ENCODE results near the gene HUNK. TPM values are rescaled to one million over a fixed set of nuclear protein-coding genes. Genes with fewer than 3 reads are reported as not detected.

The HUNK gene
- total RNA-seq, 1 donor from 2014 or later = 1.9 TPM

- no peak for TF ChIP-seq CTCF (IDR thresholded peaks at IDR 0.05)
- Histone ChIP-seq H3K9me3 (no peaks in the 10 kb centered on the region), H3K27me3 (ENCODE audit: low read depth) (no peaks in the 10 kb centered on the region), H3K4me3 (no peak overlapping the region), H3K27ac (no peak overlapping the region), H3K4me1 (no peaks in the 10 kb centered on the region), H3K36me3 (no peaks in the 10 kb centered on the region)
- ATAC-seq (no peak), DNase-seq (no peak)
- intact Hi-C loops (cut with DNase I) = no loop called here
Observed at GRCh38 chr21:31924548-31924947, 51.7 kb downstream of the HUNK start.

GRCh38 chr21:31926498-31926897 lies 53.7 kb downstream of the HUNK start:
- H3K36me3 ChIP-seq = no peaks in the 10 kb centered on the region
- intact Hi-C loops (cut with DNase I) = no loop called here
- no peak for ATAC-seq

GRCh38 chr21:31927689-31928353 lies 55.0 kb downstream of the HUNK start:
- H3K36me3 ChIP-seq = no peaks in the 10 kb centered on the region
- H3K9me3 ChIP-seq = no peaks in the 10 kb centered on the region
- no peaks in the 10 kb centered on the region for H3K27me3 ChIP-seq (ENCODE audit: low read depth)
- H3K27ac ChIP-seq = no peak overlapping the region
- DNase-seq (no peak), ATAC-seq (no peak)
- intact Hi-C loops (cut with DNase I) = no loop called here
- no peaks in the 10 kb centered on the region for H3K4me1 ChIP-seq
- no peak for TF ChIP-seq CTCF (IDR thresholded peaks at IDR 0.05)
- H3K4me3 ChIP-seq = no peak overlapping the region

More at GRCh38 chr21:31926498-31926897, 53.7 kb downstream of the HUNK start:
- no peaks in the 10 kb centered on the region for H3K9me3 ChIP-seq
- H3K27me3 ChIP-seq (ENCODE audit: low read depth) = no peaks in the 10 kb centered on the region
- H3K4me3 ChIP-seq = no peak overlapping the region
- no peak overlapping the region for H3K27ac ChIP-seq
- DNase-seq = no peak
- TF ChIP-seq CTCF (IDR thresholded peaks at IDR 0.05) = no peak
- no peaks in the 10 kb centered on the region for H3K4me1 ChIP-seq

GRCh38 chr21:31928656-31929055 lies 55.8 kb downstream of the HUNK start:
- DNase-seq (no peak), ATAC-seq (no peak)
- no peaks in the 10 kb centered on the region for H3K36me3 ChIP-seq
- no peaks in the 10 kb centered on the region for H3K4me1 ChIP-seq
- H3K9me3 ChIP-seq = no peaks in the 10 kb centered on the region
- H3K27me3 ChIP-seq (ENCODE audit: low read depth) = no peaks in the 10 kb centered on the region
- intact Hi-C loops (cut with DNase I) = no loop called here
- H3K4me3 ChIP-seq = no peak overlapping the region
- H3K27ac ChIP-seq = no peak overlapping the region
- TF ChIP-seq CTCF (IDR thresholded peaks at IDR 0.05) = no peak

- H3K4me3 ChIP-seq = no peak overlapping the region
- DNase-seq = no peak
- ATAC-seq = no peak
- no peak overlapping the region for H3K27ac ChIP-seq
- intact Hi-C loops (cut with DNase I) = no loop called here
- H3K9me3 ChIP-seq = no peaks in the 10 kb centered on the region
- H3K27me3 ChIP-seq (ENCODE audit: low read depth) = no peaks in the 10 kb centered on the region
- no peaks in the 10 kb centered on the region for H3K4me1 ChIP-seq
- no peak for TF ChIP-seq CTCF (IDR thresholded peaks at IDR 0.05)
- no peaks in the 10 kb centered on the region for H3K36me3 ChIP-seq
Observed at GRCh38 chr21:31929548-31929947, 56.7 kb downstream of the HUNK start.
